GM19467 (cell line): Measurements from ENCODE around the gene ADAM33.

Source experiments
- ATAC-seq: cut with Tn5 transposase; IDR thresholded peaks from one replicate; pipeline ENCODE4 v1.9.1; 2021; ENCODE audit warnings: mild to moderate bottlenecking, moderate library complexity; ENCODE audit not compliant: unreplicated experiment

The ADAM33 gene

GRCh38 chr20:3652221-3652620 is 29.6 kb downstream of the ADAM33 start:
- ATAC-seq = no peak

DNA sequence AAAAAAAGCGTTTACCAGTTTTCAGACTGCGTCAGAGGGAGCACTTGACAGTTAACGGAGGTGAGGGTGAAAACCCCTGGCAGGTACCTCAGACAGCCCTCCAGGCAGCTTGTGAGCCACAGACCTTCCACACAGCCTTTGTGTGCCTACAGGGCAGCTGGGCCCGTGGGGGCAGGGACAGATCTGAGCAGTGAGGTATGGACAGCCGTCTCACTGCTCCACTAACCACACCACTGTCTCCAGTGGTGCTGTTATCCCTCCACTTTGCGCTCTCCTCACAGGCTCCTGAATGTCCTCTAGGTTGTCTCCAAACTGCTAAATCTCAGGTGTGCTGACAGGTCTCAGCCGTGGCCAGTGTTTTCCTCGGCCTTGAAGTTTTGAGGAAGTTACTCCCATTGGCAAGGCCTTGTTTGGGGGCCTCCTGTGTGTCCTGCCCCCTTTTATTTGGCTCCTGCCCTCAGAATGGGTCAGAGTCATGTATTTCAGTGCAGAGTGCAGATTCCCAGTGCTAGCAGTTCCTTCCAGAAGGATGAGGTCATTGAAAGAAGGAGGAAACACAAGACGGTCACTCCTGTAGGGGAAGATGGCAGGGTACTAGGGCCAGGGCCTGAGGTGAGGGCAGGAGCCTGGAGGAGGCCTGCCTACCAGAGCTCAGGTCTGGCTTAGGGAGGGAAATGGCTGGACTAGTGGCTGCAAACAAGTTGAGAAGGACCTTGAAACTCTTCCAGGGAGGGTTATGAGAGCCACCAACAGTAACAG is 30.4 kb downstream of the ADAM33 start:
- ATAC-seq = no peak

DNA sequence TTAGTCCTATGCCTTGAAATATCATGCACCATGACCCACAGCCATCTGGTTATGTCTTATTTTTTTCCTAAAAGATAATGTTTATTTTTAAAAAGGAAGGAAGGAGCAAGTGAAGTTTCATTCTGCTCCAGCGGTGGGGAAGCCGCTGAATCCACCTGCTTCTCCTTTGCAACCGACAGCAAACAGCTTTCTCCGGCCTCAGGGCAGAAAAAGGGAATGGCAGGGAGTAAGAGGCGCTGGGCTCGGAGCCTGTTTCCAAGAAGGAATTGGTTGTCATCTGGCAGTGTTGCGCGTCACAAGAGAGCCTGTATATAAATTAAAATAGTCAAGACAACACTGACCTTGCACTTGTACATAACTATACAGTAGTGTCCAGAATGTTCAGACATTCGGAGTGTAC is 32.9 kb downstream of the ADAM33 start:
- ATAC-seq = no peak

DNA sequence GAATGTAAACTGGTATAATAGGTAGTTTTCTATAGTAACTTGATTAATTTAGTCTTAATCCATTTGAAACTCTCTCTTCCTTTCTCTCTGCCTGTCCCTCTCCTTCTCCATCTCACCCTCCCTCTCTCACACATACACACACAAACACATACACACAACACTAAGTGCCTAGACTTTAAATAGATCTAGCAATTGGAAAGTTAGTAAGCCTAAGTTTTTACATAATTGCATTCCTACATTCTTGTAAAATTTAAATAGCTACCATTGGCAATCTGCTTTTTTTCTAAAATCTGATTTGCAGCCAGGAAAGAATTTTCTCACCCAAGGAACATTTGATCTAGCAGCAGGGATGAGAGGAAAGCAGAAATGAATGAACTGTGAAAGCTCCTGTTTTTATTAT is 34.3 kb downstream of the ADAM33 start:
- no peak for ATAC-seq

GRCh38 chr20:3646651-3647050 is 35.2 kb downstream of the ADAM33 start:
- ATAC-seq = no peak

DNA sequence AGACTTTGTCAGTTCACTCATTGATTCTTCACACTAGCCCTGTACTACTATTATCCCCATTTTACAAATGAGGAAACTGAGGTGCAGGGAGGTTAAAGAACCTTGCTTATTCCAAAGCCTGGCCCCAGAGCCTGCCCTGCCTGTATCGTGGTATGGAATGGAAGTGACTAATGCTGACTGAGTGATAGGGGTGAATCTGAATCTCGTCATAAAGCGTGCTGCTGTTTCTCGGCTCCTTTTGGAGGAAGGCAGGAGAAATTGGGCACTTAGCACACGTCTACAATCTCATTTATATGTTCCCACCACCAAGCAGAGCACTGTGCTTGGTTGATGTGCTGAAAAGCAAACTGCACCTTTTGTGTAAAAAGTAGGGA is 35.8 kb downstream of the ADAM33 start:
- ATAC-seq = no peak

DNA sequence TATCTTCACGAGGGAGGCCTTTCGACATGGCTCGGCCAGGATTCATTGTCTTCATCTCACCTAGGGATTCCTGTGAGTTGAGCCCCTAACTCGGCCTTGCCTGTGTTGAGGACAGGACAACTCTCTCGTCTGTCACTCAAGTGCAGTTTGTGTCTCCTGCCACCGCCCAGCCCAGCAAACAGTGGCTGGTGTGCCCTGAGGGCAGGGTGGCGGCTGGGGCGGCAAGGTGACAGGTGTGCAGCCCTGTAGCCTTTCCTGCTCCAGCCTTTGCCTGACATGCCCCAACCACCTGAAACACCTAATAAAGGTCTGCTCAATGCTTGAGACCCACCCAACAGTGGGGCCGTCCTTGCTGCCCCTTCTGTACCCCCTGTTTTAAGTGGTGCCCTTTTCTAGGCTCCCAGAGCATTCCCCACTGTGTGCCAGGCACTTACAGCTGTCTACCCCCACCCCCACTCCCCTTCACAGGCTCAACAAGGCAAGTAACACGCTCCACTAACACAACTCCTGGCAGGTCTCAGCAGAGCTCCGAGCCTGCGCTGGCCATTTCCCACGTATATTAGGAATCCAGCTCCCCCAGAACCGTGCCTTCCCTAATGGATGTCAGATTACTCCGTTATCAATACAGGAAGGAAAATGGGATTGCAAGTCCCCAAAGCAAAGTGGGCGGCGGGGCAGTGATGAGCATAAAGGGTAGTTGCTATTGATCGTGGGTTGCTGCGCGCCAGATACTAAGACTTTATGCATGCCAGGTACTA is 36.3 kb downstream of the ADAM33 start:
- no peak for ATAC-seq

DNA sequence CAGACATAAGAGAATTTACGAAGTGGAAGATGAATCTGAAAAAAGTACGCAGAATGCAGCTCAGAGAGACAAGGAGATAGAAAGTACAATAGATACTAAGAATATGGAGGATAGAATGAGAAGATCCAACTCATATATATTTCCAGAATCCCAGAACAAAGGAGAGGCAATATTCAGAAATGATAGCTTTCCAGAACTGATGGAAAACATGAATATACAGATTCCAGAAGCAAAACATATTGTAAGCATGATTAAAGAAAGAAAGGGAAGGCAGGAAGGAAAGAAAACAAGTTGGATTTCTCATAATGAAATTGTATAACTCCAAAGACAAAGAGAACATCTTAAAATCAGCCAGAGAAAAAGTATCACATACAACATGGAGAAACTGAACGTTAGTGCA is 41.6 kb downstream of the ADAM33 start:
- ATAC-seq = no peak

DNA sequence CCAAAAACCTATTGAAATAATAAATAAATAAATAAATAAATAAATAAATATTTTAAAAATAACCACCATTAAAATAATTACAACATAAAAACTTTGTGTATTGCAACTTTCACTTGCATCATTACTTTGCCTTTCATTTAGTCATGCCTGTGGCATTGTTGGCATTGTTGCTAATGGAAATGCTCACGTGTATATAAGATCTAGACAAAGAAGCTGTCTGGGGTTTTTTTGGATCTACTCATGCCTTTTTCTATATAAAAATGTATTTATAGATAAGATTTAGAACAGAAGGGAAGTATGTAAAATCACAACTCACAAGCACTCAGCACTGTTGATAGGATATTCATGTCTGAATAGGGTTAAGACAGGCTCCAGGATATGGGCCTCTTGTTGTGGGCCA is 46.5 kb downstream of the ADAM33 start:
- no peak for ATAC-seq

GRCh38 chr20:3633913-3634478 is 47.8 kb downstream of the ADAM33 start:
- ATAC-seq = no peak

DNA sequence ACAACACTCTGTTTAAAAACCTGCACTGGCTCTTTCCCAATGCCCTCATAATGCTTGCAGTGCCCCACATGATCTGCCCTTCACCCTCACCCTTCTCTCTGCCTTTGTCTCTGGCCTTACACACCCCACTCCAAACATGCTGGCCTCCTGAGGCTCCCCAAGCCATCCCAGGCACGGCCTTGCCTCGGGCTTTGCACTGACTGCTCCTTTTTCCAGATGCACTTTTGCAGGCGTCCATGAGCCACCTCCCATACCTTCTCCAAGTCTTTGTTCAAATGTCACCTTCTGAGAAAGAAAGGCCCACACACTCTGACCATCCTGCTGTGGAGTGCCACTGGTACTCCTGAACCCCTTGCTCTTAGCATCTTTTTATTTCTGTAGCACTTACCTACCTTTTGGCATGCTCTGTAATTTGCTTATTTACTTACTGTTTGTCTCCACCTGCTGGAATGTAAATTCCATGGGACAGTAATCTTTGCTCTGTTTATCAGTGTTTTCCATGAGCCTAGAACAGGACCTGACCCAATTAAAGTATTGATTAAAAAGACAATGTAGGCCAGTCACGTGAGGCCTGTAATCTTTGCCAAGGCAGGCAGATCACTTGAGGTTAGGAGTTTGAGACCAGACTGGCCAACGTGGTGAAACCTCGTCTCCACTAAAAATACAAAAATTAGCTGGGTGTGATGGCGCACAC is 49.4 kb downstream of the ADAM33 start:
- ATAC-seq = no peak

DNA sequence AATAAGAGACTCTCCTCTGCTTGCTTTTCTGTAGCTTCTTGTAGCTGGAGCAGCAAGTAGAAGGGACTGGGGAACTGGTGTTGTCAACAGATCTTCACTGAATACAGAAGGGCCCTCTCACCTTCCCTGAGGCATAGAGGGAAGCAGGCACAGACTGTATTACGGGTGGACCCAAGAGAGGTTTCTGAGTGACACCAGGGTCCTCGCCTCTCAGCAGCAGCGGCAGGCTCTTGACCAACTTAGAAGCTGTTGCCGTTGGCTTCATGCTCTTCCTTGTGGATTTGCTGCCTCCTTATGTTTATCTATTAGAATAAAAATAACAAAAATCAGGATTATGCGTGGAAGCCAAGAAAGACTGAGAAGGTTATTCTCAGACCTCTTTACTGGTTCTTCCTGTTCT is 50.3 kb downstream of the ADAM33 start:
- ATAC-seq = no peak

DNA sequence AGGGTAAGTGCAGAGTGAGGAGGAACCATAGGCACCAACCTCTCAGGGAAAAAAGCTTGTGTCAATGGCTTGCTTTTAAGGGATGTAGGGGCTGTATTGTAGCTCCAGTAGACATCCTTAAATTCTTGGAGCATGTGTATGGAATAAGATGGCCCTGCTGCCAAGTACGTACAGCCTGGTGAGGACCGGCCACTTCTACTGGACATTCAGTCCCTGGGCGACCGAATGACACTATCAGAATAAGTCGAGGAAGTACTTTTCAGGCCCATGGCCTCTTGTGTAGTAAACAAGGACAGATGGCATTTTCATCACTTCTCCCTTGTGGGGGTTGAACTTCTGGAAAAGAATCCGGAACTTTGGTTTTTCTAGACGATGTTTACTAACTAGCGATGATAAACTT is 51.4 kb downstream of the ADAM33 start:
- ATAC-seq = no peak

GRCh38 chr20:3629893-3630292 is 51.9 kb downstream of the ADAM33 start:
- ATAC-seq = no peak

- ATAC-seq = no peak
Measured at GRCh38 chr20:3628502-3629314, 53.1 kb downstream of the ADAM33 start.

GRCh38 chr20:3627476-3627875 is 54.3 kb downstream of the ADAM33 start:
- no peak for ATAC-seq

GRCh38 chr20:3622406-3622805 is 59.4 kb downstream of the ADAM33 start:
- no peak for ATAC-seq

DNA sequence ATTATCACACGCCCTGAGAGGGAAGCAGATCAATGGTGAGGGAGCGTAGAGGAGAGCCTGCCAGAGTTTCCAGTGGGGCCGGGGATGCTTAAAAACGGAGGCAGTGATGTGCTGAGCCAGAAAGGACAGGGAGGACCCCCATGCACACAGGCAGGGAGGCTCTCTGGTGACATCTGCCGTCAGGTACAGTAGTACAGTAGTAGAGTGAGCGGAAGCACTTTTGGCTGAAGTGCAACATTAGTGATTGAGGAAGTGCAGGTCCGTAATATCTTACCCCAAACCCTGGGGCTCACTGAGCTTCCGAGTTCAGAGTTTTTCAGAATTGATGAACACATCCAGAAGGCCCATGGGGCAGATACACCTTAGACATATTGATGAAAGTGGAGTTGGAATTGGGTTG is 60.7 kb downstream of the ADAM33 start:
- no peak for ATAC-seq
